GM19324 (cell line): ENCODE measurements around the gene PIAS4.
A peak's percentile ranks its signal among the peaks of the same experiment; 100 is the strongest.

Source experiments
- ATAC-seq: cut with Tn5 transposase; IDR thresholded peaks from one replicate; pipeline ENCODE4 v1.9.1; 2021; ENCODE audit warnings: mild to moderate bottlenecking, moderate library complexity; ENCODE audit not compliant: unreplicated experiment, low FRiP score

Gene PIAS4

GRCh38 chr19:3977242-3978143, 30.0 kb upstream of the PIAS4 start:
- no peak for ATAC-seq

DNA sequence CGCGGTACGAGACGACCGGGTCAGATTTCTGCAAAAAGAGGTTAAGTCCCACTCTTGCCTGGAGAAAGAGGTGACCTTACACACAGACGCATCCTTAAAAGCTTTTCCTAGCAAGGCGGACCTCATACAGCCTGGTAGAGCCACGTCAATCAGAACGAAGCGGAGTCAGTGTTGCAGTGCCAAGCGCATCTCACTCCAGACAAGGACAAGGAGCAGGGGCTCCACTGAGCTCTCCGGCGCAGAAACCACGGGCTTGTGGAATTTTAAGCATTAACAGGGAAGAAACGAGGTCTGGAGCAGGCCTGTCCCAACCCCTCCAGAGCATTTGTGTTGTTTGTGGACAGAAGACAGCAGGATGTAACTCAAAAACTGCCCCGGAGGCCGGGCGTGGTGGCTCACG, 29.4 kb upstream of the PIAS4 start:
- ATAC-seq = no peak

DNA sequence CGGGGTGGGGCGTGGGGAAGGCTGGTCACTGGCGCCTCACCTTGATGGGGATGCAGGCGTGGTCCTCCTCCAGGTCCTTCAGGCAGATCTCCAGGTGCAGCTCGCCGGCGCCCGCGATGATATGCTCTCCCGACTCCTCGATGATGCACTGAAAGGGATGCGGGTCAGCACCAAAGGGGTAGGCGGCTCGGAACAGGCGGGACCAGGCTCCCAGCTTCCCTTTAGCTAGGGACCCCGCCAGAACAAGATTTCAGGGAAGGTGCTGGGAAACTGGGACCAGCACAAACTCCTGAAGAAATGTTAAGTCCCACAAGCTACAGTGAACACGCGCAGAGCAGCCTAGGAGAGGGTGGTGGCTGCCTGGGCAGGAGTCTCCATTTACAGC, 28.3 kb upstream of the PIAS4 start:
- ATAC-seq = no peak

DNA sequence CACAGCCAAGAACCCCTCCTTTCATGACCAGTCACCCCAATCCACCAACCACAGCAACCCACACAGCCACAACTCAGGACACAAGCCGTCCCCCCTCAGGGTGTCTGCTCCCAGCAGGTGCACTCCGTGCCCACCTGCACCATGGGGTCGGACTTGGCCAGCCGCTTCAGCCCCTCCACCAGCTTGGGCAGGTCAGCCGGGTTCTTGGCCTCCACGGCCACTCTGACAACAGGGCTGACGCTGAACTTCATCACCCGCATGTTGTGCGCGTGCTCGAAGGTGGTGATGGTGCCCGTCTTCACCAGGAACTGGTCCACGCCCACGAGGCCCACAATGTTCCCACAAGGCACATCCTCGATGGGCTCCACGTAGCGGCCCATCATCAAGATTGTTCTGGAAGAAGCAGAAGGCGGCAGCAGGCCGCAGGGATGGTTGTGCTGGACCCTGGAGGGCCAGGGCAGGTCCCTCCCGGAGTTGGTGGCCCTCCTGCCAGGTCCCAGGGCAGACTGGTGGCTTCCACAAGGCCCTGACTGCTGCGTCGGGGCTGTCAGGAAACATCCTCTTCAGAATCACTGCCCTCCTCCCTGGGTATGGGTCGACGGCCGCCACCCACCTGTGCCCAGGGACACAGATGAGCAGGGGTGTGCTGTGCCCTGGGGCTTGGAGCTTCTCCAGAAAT, 27.7 kb upstream of the PIAS4 start:
- no peak for ATAC-seq

DNA sequence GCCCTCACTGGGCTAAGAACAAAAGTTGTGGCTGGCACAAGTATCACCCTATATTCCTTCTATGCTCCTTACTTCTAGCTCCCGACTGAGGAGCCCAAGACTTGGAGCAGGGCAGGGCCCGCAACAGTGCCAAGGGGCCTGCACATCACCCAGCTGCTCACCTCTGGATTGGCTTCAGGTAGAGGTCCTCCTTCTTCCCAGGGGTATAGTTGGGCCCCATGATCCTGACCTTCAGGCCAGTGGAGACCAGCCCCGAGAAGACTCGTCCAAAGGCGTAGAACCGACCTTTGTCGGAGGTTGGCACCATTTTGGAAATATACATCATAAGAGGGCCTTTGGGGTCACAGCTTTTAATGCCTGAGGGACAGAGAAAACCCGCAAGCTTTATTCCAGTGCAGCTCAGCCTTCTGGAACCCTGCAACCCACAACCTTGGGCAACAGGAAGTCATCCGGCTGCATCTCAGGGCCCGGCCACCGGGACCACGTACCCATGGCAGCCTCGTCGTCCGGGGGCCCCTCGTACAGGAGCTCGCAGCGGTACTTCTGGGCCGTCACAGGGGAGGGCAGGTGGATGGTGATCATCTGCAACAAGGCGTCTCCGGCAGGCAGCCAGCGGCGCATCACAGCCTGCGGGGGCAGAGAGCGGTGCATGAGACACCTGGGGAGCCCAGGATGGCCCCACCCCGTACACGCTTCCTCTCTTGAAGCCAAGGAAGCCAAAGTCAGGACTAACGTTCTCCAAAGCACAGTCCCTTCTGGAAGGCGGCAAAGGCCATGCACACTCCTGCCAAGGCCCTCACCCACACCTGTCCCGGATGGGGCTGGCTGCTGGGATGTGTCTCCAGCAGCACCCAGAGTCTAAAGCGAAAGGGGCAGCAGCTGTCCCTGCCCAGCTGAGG, 26.9 kb upstream of the PIAS4 start:
- no peak for ATAC-seq

DNA sequence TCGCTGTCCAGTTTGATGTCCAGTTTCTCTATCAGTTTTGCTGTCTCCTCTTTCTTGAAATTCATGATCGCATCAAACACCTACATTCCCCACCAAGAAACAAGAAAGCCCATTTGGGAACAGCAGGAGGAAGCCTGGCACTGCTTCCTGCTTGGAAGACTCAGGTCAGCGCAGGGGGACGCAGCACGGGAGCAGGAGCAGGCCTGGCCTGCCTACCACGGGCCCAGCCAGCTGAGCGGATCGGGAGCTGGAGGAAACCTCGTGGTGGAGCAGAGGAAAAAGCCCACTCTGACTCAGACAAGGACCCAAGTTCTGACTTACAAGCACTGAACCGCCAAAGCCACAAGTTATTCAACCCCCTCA, 26.2 kb upstream of the PIAS4 start:
- no peak for ATAC-seq

- ATAC-seq = no peak
Measured at GRCh38 chr19:3981736-3982681, 25.5 kb upstream of the PIAS4 start.

- no peak for ATAC-seq
Measured at GRCh38 chr19:3982701-3983541, 24.6 kb upstream of the PIAS4 start.

DNA sequence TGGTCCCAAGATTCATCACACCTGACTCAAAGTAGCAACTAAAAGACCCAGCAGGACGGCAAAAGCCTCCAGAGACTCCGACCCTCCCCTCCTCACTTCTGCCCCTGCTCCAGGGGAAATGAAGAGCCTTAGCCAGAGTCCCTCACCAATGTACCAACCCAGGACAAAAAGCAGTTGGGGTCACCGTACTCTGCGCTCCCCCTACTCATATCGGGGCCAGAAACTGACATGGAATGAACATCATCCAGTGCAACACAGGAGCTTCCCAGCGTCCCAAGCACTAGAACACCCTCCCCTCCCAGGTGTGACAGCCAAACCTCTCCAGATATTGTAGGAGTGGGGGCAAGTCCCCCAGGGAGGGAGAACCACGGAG, 24.0 kb upstream of the PIAS4 start:
- ATAC-seq = no peak

DNA sequence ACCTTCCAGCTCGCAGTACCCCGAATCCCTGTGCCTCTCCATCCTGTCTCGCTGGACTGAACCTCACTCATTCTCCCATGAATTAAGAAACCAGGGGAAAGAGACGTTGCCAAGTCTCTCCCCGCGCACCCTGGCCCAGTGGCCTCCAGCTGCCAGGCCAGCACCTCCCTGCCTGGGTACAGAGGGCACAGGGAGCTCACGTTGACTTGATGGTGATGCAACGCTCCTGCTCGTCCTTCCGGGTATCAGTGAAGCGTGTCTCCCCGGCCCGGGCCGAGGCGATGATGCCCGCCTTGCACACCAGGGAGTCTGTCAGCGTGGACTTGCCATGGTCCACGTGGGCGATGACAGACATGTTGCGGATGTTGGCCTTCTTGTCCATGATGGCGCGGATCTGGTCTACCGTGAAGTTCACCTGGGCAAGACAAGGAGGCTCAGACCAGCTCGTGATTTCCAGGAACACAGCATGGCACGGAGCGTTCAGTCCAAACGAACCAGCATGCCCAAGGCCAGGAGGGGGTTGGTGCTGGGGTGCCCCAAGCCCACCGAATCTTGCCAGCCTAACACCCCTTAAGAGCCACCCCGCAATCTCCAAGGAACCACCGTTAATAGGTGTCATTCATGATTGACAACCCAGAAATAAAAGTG, 23.5 kb upstream of the PIAS4 start:
- no peak for ATAC-seq

DNA sequence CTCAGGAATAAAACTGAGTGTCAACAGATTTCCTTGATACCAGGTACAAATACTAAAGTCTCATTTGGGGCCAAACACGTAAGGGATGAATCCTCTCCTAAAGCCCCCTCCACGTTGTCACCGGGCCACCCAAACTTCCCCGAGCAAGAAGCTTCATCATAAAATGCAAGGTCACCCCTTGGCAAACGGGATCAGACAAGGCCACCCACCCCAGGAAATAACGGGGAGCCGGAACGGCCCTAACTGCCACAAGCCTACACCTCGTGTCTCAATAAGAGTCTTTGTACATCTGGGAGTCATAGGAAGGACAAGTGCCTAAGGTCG, 23.0 kb upstream of the PIAS4 start:
- ATAC-seq = no peak

GRCh38 chr19:3984908-3985642, 22.5 kb upstream of the PIAS4 start, which contains the start of gene EEF2:
TSS of gene EEF2 (minus strand) at chr19:3985463. CDS start at chr19:3985380, 83 bp downstream.
- ATAC-seq = peak; percentile 70

DNA sequence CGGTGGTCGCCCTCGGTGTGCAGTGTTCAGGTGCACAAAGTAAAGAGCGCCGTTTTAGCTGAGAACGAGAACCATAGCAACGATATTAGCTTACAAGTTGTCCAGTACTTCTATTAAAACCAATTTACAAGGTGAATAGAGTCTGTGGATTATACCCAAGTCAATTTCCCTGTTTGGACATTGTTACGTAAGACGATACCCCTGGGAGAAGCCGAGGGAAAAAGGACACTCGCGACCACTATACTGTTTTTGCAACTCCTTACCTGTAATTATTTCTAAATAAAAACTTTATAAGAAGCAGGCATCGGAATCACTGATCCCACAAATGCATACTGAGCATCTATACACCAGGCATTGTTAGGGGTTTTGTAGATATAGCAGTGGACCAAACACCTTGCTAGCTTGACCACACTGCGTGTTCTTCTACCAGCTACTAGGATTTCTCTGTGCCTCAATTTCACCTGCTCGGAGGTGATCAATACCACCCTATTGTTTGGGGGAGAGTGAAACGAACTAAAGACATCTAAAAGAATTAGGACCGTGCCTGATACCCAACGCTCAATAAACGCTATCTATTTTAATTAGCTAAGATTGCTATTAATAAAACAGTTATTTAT, 21.8 kb upstream of the PIAS4 start:
- no peak for ATAC-seq

GRCh38 chr19:3986260-3987041, 21.1 kb upstream of the PIAS4 start:
- no peak for ATAC-seq

- ATAC-seq = no peak
Measured at GRCh38 chr19:3987619-3988371, 19.7 kb upstream of the PIAS4 start.

DNA sequence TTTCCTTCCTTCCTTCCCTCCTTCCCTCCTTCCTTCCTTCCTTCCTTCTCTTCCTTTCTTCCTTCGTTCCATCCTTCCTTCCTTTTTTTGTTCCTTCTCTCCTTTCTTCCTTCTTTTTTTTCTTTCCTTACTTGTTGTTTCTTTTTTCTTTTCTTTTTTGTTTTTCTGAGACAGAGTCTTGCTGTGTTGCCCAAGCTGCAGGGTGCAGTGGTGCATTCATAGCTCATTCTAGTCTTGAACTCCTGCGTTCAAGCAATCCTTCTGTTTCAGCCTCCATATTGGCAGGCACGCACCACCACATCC, 16.8 kb upstream of the PIAS4 start:
- ATAC-seq = no peak
